GM12891 (cell line): ENCODE results near the gene HBEGF.

Experiments used
- POLR2A ChIP-seq: IDR thresholded peaks from 2 replicates; pipeline ENCODE4 v1.6.1; 2011; ENCODE audit warnings: low read depth, low read length, control low read depth
- POLR2AphosphoS5 ChIP-seq: IDR thresholded peaks from 2 replicates; pipeline ENCODE4 v1.6.1; 2011; ENCODE audit warnings: low read depth, low read length, control low read depth

GRCh38 chr5:140319833-140320232, 26.6 kb downstream of the HBEGF start:
- no peak for TF ChIP-seq POLR2A
- no peak for TF ChIP-seq POLR2AphosphoS5
